Globus pallidus (tissue), 1 donor: Measurements from ENCODE around the gene CCDC6.
A peak's percentile ranks its signal among the peaks of the same experiment; 100 is the strongest.
"Not testable (repeated sequence)": the region's sequence is repeated elsewhere in the genome, so short reads cannot be mapped to it uniquely, and the experiment has no call there.

ENCODE experiments used
- DNase-seq: peaks from one replicate; pipeline ENCODE4 v3.0.0-alpha.2; 2015; ENCODE audit warnings: low spot score

The CCDC6 gene

DNA sequence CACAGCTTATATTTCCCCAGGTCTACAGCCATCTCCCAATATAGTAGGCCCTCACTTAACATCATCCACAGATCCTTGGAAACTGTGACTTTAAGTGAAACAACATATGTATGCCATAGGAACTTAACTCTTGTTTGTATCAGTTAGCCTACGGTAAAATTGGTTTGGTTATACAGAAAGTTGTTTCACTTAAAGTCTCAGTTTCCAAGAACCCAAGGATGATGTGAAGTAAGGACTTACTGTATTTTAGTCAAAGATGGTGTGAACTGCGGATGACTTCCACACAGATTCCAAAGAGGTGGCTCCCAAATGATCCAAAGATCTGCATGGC lies 96.7 kb downstream of the CCDC6 start:
- no peak for DNase-seq

DNA sequence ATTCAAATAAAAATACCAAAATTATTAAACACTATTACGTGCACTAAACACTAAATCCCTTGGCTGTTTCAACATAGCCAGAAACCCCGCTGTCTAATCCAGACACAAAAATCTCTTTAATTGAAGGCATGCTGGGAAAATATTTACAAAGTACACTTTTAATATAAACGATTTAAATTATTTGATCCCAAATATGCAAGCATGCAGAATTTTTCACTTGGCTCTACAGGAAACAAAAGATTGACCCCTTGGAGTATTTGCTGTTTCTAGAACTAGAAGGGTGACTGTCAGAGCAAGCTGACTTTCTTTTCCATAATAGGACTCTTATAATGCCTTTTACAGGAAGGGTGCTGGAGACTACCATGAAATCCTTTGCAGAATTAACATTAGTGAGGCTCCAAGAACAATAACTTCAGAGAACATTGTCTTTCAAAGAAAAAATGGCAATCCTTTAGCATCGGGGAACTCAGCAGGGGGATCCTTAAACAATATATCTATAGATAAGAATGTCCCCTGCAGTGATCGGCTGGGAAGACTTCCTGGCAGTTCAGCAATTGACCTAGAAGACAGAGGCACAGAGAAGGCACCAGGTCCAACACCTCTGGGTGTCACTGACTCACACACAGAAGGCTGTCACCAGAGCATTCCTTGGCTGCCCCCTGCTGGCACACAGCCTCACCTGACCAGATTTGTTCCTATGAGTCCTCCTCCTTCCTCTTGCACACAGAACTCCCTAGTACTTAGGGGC lies 97.3 kb downstream of the CCDC6 start:
- peak; percentile 62 for DNase-seq

DNA sequence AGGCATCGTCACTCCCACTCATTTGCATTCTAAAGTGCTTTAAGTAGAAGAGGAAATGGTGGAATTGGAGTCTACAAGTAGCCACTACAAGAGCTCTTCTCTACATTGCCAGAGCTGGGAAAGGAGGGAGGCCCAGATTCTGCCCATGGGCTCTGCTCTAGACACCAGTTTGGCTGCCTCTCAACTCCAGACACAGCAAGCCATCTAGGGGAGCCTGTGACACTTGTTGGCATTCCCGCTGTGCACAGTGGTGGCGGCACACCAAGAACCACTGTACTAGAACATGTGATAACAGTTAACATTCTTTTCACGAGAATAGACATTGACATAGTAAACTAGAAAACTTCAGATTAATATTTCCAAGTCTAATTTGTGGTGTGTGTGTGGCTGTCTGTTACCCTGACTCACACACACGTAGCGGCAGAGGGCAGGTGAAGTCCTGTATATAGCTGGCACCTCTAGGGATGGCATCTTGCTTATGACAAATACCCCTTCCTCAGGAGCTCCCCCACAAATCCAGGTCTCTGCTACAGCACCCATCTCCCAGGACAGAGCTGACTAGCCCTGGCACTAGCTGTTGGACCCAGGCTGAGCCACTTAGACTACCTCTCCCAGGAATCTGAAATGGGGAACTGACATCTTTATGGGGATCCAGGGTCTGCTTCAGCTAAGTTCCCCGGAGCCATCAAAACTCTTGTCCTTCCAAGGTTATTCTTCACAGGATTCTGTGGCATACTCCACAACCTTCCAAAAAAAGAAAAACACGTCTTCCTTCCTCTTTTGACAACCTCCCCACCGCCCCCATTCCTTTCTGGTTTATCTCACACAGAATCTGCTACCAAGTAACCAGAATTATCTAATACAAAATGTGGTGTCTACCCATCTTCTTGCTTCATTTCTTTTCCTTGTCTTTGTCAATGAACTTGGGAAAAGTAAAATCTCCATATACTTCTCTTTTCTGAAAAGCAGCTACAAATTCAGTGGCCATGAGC lies 98.4 kb downstream of the CCDC6 start:
- DNase-seq, result peak; percentile 53

DNA sequence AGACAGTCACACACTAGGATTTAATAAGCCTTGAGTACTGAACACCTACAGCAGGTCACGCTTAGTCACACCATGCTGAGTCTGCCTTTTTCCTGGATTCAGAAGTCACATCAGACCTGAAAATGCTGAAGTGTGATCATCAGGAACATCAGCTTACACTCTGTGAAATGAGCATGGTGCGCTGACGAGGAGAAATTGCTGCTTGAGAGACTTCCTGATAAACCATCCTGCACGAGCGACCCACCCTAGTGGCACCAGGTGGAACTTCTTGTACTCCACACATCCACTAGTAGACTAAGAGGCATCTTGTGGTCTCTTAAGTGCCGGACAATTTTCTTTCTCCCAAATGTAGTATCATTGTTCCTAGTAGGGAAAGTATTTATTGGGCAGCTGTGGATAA lies 101.3 kb downstream of the CCDC6 start:
- no peak for DNase-seq

DNA sequence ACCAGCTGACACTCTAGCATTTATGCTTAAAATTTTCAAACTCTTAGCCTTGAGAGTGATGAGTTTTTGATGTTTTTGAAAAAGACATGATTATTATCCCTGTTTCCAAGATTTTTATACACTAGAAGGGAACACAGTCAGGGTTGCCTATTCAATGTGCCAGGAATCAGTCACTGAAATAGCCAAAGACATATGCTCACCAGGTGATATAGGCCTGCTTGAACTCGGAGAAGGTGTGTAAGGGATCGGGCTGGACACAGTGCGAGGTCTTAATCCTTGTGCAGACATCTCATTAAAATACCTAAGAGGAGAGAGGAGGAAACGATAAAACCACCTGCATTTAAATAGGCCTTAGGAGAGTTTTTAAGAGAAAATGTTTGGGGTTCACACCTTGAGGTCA lies 102.1 kb downstream of the CCDC6 start:
- DNase-seq, result no peak

DNA sequence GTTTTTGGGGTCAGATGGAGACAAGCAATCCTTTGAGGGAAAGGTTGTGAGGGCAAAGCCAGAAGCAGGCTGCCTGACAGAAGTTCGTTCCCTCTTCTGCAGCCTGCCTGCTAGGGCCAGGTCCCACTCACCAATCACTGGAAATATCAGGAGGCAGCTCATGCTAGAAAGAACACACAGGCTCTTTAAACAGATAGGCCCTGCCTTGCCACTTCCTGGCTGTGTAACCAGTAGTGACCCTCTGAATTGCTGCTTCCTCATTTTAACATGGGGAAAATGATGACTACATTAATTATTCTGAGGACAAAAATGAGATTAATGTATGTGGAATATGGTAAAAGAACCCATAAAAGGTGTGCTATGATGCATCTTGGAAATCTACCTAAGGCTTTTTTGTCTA lies 102.6 kb downstream of the CCDC6 start:
- DNase-seq, result no peak

DNA sequence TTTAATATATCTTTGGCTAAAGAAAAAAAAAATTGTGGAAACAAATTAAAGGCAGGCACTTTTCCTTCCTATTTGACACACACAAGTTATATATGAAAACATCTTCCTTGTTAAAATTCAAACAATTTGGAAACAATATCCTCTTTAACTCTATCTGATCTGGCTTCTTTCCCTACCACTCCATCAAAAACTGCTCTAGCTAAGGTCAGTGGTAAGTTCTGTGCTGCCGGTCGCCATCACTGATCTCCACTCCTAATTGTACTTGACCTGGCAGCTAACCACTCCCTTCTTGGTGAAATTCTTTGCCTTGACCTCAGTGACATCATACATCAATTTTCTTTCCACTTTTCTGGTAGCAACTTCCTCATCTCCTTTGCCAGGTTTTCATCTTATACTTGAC lies 105.2 kb downstream of the CCDC6 start:
- DNase-seq, result no peak

DNA sequence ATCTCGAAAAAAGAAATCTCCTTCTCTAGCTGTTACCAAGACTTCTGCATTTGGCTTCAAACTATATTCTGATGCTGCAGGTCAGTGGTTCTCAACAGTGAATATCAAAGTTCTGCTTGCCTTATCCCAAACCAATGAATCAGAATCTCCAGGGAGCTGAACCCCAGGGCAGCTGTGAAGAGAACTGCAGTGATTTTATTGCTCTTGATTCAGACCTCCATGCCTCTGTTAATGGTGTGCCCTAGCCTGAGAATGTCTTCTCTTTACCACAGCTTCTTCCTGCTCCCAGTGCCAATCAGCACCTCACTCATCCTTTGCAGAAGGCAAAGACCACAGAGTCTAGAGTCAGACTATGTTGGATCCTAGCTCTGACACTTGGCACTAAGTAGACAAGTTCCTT lies 106.9 kb downstream of the CCDC6 start:
- DNase-seq, result no peak

DNA sequence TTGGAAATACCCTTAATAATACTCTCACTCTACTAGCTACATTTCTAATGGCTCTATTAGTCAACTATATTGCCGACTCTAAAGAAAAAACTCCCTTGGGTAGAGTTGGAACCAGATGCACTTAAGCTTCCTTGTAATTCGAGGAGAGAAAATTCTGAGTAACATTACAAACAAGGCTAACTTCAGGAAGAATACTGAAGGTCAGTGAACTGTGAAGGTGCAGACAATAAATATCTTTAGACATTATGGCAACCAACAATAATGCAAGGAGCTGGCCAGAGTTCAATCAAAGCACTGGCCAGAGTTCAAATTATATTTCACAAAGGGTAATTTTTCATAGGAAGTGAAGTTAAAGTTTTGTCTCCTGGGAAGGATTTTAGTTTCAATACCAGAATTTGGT lies 112.4 kb downstream of the CCDC6 start:
- no peak for DNase-seq

DNA sequence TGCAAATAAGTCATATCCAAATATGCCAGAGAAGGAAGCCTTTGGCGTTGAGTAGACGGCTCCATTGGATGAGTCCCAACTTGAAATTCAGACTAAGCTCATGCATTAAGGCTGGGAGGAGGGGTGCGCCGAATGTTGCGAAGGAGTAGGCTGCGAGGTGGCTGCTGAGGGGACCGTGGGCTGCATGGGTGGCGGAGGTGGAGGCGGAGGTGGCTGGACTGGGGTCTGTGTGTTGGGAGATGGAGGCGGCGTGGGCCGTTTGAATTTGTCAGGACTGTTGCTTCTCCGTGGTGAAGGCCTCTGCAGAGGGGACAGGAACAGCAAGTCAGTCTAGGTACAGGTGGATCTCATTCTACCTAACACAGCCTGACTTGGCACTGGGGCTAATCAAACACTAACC lies 113.5 kb downstream of the CCDC6 start:
- DNase-seq, result no peak

DNA sequence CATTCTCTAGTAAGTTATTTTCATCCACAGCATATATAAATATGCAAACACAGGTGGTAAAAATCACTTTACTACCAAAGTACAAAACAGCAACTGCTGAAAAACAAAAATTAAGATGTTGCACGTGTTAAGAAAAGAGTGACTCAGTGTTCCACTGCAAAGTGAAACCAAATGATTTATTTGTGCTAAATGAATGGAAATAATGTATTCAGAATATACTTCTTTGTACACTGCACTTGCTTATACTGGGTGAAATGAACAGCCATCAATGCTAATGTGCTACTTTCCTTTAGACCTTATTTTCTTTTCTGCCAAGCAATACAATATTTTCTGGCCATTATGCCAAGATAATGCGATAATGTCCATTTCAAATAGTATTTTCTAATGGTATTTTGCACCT lies 114.8 kb downstream of the CCDC6 start:
- DNase-seq, result no peak

DNA sequence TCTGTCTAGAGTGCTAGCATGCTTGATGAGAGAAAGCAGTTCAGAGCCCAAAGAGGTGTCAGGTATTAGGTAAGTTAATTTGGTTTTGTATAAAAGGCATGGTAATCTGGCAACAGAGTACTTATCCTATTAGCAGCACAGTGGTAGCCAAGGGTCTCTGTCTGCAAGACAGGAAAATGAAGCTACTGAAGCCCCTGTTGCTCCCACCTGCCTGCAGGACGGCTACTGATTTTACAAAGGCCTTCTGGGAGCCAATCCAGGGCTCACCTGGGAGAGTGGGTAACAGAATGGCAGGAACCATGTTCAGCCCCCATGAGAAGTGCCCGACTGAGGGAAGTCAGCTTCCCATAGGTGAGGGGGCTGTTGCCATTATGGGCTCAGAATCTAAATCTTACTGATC lies 116.3 kb downstream of the CCDC6 start:
- DNase-seq, result not testable (repeated sequence)

DNA sequence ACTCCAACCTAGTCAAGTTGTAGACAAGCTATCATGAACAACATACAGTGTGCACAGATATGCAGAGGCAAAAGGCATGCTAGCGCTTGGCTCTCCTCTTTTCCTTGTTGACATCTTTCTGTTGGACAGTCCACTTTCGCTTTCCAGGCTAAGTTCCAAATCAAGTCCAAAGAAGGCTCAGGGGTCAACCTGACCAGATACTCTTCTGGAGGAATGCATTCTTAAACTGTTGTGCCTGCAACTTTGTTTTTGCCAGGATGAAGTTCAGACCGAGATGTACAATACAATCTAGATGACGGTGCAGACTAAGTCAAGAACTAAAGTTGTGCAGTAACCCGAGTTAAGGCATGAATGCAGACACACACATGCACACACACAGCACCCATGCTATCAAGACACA lies 117.4 kb downstream of the CCDC6 start:
- not testable (repeated sequence) for DNase-seq

DNA sequence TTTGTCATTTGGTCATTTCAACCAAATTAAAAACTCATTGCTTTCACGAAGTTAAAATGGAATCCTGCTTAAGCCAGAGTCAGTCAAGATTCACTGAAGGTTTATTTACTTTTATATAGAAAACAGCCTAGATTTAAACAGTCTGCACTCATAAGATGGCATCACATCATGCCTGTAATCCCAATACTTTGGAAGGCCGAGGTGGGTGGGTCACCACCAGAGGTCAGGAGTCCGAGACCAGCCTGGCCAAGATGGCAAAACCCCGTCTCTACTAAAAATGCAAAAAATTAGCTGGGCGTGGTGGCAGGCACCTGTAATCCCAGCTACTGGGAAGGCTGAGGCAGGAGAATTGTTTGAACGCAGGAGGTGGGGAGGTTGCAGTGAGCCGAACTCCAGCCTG lies 119.3 kb downstream of the CCDC6 start:
- DNase-seq, result not testable (repeated sequence)

DNA sequence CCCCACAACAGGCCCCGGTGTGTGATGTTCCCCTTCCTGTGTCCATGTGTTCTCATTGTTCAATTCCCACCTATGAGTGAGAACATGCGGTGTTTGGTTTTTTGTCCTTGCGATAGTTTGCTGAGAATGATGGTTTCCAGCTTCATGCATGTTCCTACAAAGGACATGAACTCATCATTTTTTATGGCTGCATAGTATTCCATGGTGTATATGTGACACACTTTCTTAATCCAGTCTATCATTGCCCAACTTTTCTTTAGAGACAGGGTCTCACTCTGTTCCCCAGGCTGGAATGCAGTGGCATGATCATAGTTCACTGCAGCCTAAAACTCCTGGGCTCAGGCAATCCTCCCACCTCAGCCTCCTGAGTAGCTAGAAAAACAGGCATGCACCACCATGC lies 120.9 kb downstream of the CCDC6 start:
- DNase-seq, result not testable (repeated sequence)

DNA sequence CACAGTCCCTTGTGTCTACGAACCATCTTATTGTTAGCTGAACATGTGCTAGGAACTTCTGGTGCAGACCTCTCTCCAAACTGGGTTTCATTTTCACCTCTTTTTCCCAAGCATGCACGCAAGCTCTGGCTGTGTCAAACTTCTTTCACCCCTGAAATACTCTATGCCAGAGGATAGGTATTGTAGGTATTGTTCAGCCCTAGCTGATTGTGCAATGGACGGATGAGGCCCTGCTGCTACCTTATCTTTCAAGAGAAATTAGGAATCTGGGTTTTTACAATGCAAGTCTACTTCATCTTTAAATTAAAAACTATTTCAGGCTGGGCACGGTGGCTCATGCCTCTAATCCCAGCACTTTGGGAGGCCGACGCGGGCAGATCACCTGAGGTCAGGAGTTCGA lies 124.8 kb downstream of the CCDC6 start:
- no peak for DNase-seq

DNA sequence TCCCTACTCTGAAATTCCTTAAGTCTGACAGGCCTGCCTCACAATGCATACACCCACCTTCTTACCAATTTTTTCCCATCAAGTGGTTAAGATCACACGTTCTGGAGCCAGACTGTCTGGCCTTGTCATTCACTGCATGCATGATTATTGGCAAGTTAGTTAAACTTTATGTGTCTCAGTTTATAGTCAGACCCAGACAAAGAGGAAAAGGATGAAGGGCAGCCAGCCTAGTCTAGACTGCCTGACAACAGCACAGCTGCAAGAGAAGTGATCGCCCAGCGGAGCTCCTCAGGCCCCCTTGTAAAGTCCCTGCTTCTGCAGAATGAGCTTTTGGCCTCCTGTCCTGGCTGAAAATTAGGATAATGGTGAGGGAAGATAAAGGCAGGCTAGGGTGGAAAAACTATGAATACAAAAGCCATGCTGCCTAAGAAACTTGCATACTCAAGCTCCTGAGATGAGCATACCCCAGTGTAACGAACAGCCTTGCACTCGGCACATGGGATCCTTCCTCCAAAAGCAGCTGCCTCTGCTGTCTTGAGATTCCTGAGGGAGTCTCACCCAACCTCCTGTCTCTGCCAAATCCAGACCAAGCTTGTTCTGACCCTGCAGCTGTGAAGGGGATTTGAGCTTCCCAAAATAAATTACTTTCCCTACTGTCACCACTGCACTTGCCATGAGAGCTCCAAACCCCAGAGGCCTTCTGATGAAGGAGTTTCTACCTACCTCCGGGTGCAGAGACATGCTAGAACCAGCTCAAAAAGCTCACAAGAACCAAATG lies 126.4 kb downstream of the CCDC6 start:
- DNase-seq, result no peak

DNA sequence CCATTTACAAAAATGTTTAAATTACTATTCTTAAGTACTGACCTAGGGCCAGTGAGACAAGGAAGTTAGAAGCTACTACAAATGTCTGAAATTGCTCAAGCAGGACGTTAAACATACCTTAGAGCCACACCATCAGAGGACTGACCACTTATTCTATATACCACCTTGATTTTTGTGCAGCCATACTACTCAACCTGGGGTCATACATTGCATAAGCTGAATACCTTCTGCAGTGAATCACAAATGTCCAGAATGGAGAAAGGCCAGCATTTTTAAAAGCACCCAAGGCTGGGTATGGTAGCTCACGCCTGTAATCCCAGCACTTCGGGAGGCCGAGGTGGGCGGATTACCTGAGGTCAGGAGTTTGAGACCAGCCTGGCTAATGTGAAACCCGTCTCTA lies 131.9 kb downstream of the CCDC6 start:
- DNase-seq, result no peak

DNA sequence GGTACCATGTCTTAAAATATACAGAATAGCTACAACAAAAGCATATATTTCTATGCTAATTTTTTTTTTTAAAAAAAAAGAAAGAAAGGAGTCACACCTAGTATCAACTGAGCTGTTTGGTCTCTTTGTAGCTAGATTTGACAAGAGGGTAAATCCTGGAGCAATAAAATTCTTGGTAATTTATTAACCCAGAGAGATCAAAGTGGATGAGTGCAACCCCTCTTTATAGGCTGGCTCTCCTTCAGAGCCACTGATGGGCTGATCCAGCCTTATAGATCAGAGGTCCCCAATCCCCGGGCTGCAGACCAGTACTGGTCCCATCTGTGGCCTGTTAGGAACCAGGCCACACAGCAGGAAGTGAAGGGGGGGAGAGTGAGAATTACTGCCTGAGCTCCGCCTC lies 133.3 kb downstream of the CCDC6 start:
- DNase-seq, result no peak

DNA sequence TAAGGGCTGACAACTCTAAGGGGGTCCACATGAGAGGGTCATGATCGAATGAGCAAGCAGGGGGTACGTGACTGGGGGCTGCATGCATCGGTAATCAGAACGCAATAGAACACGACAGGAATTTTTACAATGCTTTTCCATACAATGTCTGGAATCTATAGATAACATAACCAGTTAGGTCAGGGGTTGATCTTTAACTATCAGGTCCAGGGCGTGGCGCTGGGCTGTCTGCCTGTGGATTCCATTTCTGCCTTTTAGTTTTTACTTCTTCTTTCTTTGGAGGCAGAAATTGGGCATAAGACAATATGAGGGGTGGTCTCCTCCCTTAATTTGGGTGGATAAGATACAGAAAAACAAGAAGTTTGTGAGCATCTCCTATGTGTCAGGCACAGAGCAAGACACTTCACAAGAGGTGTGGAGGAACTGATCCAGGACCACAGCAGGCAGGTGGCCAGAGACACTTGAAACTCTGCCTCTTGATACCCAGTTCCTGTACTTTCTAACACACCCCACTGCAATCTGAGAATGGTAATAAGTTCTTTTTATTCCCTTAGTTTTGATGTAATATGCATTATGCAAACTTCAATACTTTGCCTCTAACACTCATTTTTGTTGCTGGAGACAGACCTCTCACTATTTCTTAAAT lies 135.1 kb downstream of the CCDC6 start:
- DNase-seq, result no peak

DNA sequence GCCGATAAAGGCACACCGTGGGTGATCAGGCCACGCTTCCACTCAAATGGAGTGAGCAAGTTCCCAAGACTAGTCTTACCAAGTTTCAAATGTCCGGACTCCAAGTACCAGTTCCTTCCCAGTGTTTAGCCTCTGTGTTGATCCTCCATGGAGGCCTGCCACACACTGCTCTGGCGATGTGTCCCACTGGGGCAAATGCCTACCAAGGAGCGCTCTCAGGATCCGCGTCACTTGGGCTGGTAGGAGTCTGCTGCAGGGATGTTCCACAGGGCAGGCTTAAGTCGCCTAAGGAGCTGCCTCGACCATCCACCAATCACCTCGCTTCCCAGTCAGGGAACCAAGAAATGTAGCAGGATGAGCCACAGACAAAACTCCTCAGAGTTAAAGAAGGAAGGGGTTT lies 135.7 kb downstream of the CCDC6 start:
- DNase-seq, result no peak

DNA sequence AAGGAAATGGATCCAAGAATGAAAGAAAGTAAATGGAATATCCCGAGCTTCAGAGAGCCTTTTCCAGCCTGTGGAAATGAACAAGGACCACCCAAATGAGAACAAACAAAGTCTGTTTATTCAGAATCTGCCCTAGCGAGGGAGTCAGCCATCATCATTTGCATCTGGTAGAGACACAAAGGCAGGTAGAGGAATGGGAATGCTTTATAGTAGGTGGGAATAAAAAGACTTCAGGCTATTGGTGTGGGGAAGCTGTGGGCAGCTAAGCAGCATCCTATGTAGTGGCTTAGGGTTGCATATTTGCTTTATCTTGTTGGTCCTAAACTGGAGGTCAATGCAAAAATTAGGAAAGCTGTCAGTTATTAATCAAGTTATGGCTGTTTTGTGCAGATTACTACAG lies 143.9 kb downstream of the CCDC6 start:
- DNase-seq, result no peak
